ENCODE measurements around the gene TRIM47.

DNA sequence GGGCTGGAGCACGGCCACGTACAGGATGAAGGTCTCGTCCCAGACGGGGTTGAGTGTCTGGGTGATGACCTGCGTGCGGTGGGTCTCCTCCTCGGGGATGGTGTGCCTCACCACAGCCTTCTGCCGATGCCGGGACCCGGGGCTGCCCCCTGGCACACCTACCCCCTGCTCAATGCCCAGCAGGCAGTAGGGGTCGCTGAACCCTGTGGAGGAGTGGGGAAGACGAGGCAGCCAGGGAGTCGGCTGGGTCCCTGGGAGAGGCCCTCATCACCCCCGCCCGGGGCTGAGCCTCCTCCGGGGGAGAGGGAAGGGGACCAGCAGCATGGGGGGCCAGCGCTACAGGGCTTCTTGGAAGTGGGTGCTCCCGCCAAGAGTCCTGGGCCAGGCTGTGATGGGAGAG lies 36.0 kb downstream of the TRIM47 start:
- TF ChIP-seq, protein P1, sequence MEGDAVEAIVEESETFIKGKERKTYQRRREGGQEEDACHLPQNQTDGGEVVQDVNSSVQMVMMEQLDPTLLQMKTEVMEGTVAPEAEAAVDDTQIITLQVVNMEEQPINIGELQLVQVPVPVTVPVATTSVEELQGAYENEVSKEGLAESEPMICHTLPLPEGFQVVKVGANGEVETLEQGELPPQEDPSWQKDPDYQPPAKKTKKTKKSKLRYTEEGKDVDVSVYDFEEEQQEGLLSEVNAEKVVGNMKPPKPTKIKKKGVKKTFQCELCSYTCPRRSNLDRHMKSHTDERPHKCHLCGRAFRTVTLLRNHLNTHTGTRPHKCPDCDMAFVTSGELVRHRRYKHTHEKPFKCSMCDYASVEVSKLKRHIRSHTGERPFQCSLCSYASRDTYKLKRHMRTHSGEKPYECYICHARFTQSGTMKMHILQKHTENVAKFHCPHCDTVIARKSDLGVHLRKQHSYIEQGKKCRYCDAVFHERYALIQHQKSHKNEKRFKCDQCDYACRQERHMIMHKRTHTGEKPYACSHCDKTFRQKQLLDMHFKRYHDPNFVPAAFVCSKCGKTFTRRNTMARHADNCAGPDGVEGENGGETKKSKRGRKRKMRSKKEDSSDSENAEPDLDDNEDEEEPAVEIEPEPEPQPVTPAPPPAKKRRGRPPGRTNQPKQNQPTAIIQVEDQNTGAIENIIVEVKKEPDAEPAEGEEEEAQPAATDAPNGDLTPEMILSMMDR (conservative IDR thresholded peaks at IDR 0.05; ENCODE audit: low read depth, low read length) = no peak
- TF ChIP-seq EZH2 (IDR thresholded peaks at IDR 0.05; ENCODE audit: borderline replicate concordance, low read depth, low read length, poor library complexity, severe bottlenecking) = no peak

Data from A673 (cell line).